K562 (cell line): Measurements from ENCODE around the gene ZMIZ1. TPM values are rescaled to one million over a fixed set of nuclear protein-coding genes. Genes with fewer than 3 reads are reported as not detected.

ENCODE experiments used
- CBX5 ChIP-seq: IDR thresholded peaks from 2 replicates; pipeline ENCODE4 v1.6.1; 2014; ENCODE audit warnings: low read depth, borderline replicate concordance
- CHD2 ChIP-seq: IDR thresholded peaks from 2 replicates; pipeline ENCODE4 v1.6.1; 2011; ENCODE audit warnings: low read depth, low read length
- EP300 ChIP-seq: IDR thresholded peaks from 2 replicates; pipeline ENCODE4 v1.6.1; 2012; ENCODE audit warnings: low read length, improper control_type of control experiment
- ILF3 ChIP-seq: fragments of 450-650 bp; IDR thresholded peaks from 2 replicates; pipeline ENCODE4 v1.6.1; 2018; ENCODE audit warnings: antibody characterized with exemption, mild to moderate bottlenecking, moderate library complexity, borderline replicate concordance
- JUND ChIP-seq, 2 experiments: IDR thresholded peaks; 2 replicates in 1 of 2; 3 replicates in 1 of 2; pipeline ENCODE4 v1.6.1; 2011; ENCODE audit warnings: borderline replicate concordance in 2 of 2, low read depth in 2 of 2, low read length in 2 of 2, improper control_type of control experiment in 1 of 2, missing biosample characterization in 1 of 2, missing genetic modification characterization in 1 of 2, missing genetic modification reagents in 1 of 2
- NR2C2 ChIP-seq, 2 experiments: fragments of 200-800 bp in 1 of 2; sonication (Bioruptor generic) in 1 of 2; sonication (generic) in 1 of 2; formaldehyde crosslinking in 1 of 2; IDR thresholded peaks; 2 replicates each; pipeline versions ENCODE4 v1.6.1 to v1.8.0; 2016 to 2022; ENCODE audit warnings: mild to moderate bottlenecking in 1 of 2, missing compliant biosample characterization in 1 of 2, missing genetic modification characterization in 1 of 2, missing genetic modification reagents in 1 of 2
- RBM39 ChIP-seq: fragments of 200-400 bp; formaldehyde crosslinking; optimal IDR thresholded peaks from 2 replicates; pipeline ENCODE3; 2018; ENCODE audit warnings: low read depth, low read length
- SMAD2 ChIP-seq: fragments of 150-350 bp; IDR thresholded peaks from 2 replicates; pipeline ENCODE4 v1.6.1; 2014; ENCODE audit warnings: low read depth, mild to moderate bottlenecking, low read length
- SMARCA4 ChIP-seq: fragments of 450-650 bp; IDR thresholded peaks from 2 replicates; pipeline ENCODE4 v1.6.1; 2016
- TRIM24 ChIP-seq, 2 experiments: fragments of 450-650 bp; IDR thresholded peaks; 2 replicates each; pipeline ENCODE4 v1.6.1; 2016
- U2AF1 ChIP-seq: fragments of 200-400 bp; formaldehyde crosslinking; optimal IDR thresholded peaks from 2 replicates; pipeline ENCODE3; 2017; ENCODE audit warnings: mild to moderate bottlenecking, low read depth, low read length, moderate library complexity
- ZFPM2 ChIP-seq: fragments of 250-450 bp; sonication (Bioruptor Pico); IDR thresholded peaks from 2 replicates; pipeline ENCODE4 v1.5.1; 2022; ENCODE audit warnings: mild to moderate bottlenecking
- ZNF311 ChIP-seq: fragments of 250-450 bp; sonication (Bioruptor Pico); IDR thresholded peaks from 2 replicates; pipeline ENCODE4 v1.4.0; 2020; ENCODE audit warnings: mild to moderate bottlenecking, moderate library complexity
- polyA plus RNA-seq, 8 experiments: library from polyadenylated mRNA; depleted of rRNA in 4 of 8; stranded (reverse) in 5 of 8; unstranded in 3 of 8; fragments of >200 nt; fragmentation: Nextera tagmentation in 2 of 8; fragmentation: Illumina TruSeq in 1 of 8; extraction: Ambion mirVana in 2 of 8; extraction: Trizol in 1 of 8; gene quantifications; 2 replicates each; pipeline versions ENCODE4 v1.2.1 to v1.2.3, GENCODE V29; 2011 to 2014; ENCODE audit warnings: inconsistent platforms in 1 of 8, missing spikeins in 1 of 8
- total RNA-seq, 7 experiments: library from RNA; depleted of rRNA in 6 of 7; stranded (reverse); fragments of >200 nt in 6 of 7; fragmentation: Illumina TruSeq in 2 of 7; extraction: Trizol in 2 of 7; gene quantifications; 2 replicates each; pipeline versions ENCODE4 v1.2.1 to v1.2.3, GENCODE V29; 2011 to 2021; ENCODE audit warnings: low replicate concordance in 1 of 7
- TF ChIP-seq, protein P1 (sequence below): fragments of 450-650 bp; IDR thresholded peaks from 2 replicates; pipeline ENCODE4 v1.6.1; 2017; ENCODE audit warnings: antibody characterized with exemption, mild to moderate bottlenecking
- TF ChIP-seq, protein P2 (sequence below): fragments of 450-650 bp; formaldehyde crosslinking; IDR thresholded peaks from 2 replicates; pipeline ENCODE4 v1.4.0; 2022; ENCODE audit warnings: missing genetic modification characterization
- TF ChIP-seq, protein P3 (sequence below): fragments of 250-450 bp; sonication (Bioruptor Pico); IDR thresholded peaks from 2 replicates; pipeline ENCODE4 v1.4.0; 2020

ZMIZ1 gene
- total and polyA plus RNA-seq, 9 of the 15 experiments (the other 6 are each of a cell fraction or from before 2014, with no cell fraction given), result 1.0 to 37.3 (median 4.3) TPM

DNA sequence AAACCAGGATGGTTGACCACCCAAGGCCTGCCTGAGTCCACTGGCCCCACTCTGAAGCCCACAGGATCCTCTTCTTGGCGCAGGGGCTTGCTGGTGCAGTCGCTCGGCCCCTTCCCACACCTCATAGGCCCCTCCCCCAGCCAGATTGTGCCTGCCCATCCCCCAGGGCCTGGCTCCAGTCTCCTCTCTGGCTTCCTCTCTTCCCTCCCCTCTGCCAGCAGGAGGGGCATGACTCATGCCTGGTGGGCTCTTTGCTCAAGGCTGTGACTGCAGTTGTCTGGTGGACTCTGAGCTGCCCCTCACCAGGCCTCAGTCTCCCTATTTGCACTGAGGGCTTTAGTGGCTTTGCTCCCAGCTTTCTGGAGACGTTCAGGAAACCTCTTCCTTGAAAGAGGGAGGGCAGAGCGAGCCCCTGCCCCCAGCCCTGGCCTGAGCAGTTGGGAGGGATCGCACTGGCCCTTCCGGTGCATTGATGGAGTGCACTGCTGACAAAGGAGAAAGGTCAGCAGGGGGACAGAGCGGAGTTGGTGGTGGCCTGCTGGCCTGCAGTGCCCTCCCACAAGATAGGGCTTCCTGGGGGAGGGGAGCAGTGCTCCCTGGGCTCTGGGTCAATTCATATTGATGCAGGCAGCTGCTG is 60.7 kb downstream of the ZMIZ1 start (continued):
- TF ChIP-seq, protein P1, sequence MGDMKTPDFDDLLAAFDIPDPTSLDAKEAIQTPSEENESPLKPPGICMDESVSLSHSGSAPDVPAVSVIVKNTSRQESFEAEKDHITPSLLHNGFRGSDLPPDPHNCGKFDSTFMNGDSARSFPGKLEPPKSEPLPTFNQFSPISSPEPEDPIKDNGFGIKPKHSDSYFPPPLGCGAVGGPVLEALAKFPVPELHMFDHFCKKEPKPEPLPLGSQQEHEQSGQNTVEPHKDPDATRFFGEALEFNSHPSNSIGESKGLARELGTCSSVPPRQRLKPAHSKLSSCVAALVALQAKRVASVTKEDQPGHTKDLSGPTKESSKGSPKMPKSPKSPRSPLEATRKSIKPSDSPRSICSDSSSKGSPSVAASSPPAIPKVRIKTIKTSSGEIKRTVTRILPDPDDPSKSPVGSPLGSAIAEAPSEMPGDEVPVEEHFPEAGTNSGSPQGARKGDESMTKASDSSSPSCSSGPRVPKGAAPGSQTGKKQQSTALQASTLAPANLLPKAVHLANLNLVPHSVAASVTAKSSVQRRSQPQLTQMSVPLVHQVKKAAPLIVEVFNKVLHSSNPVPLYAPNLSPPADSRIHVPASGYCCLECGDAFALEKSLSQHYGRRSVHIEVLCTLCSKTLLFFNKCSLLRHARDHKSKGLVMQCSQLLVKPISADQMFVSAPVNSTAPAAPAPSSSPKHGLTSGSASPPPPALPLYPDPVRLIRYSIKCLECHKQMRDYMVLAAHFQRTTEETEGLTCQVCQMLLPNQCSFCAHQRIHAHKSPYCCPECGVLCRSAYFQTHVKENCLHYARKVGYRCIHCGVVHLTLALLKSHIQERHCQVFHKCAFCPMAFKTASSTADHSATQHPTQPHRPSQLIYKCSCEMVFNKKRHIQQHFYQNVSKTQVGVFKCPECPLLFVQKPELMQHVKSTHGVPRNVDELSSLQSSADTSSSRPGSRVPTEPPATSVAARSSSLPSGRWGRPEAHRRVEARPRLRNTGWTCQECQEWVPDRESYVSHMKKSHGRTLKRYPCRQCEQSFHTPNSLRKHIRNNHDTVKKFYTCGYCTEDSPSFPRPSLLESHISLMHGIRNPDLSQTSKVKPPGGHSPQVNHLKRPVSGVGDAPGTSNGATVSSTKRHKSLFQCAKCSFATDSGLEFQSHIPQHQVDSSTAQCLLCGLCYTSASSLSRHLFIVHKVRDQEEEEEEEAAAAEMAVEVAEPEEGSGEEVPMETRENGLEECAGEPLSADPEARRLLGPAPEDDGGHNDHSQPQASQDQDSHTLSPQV, result peak; percentile 67; the same call in 1 of the 2 replicates
- 0 out of 2 replicates have a peak, but pooled peaks have one; percentile 20 for TF ChIP-seq ZNF311 (CRISPR knock-in tag)
- TF ChIP-seq CHD2, result 0 out of 2 replicates have a peak, but pooled peaks have one; percentile 35
- peak in 1 of 2 experiments; percentile 24; a peak in 2 of 4 replicates for TF ChIP-seq TRIM24 (IDR thresholded peaks at IDR 0.05)
- TF ChIP-seq, protein P2, sequence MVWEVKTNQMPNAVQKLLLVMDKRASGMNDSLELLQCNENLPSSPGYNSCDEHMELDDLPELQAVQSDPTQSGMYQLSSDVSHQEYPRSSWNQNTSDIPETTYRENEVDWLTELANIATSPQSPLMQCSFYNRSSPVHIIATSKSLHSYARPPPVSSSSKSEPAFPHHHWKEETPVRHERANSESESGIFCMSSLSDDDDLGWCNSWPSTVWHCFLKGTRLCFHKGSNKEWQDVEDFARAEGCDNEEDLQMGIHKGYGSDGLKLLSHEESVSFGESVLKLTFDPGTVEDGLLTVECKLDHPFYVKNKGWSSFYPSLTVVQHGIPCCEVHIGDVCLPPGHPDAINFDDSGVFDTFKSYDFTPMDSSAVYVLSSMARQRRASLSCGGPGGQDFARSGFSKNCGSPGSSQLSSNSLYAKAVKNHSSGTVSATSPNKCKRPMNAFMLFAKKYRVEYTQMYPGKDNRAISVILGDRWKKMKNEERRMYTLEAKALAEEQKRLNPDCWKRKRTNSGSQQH (CRISPR knock-in tag), result no peak
- TF ChIP-seq EP300, result peak; percentile 61; the same call in 1 of the 2 replicates
- TF ChIP-seq RBM39, result no peak
- TF ChIP-seq JUND (IDR thresholded peaks at IDR 0.05; ENCODE audit: borderline replicate concordance, low read depth, low read length), result peak; percentile 74
- TF ChIP-seq JUND (tag; IDR thresholded peaks at IDR 0.05; ENCODE audit: borderline replicate concordance, low read depth, low read length), result no peak; the same call in 2 of the 3 replicates
- TF ChIP-seq U2AF1, result no peak
- no peak for TF ChIP-seq ZFPM2 (CRISPR knock-in tag)
- TF ChIP-seq, protein P3, sequence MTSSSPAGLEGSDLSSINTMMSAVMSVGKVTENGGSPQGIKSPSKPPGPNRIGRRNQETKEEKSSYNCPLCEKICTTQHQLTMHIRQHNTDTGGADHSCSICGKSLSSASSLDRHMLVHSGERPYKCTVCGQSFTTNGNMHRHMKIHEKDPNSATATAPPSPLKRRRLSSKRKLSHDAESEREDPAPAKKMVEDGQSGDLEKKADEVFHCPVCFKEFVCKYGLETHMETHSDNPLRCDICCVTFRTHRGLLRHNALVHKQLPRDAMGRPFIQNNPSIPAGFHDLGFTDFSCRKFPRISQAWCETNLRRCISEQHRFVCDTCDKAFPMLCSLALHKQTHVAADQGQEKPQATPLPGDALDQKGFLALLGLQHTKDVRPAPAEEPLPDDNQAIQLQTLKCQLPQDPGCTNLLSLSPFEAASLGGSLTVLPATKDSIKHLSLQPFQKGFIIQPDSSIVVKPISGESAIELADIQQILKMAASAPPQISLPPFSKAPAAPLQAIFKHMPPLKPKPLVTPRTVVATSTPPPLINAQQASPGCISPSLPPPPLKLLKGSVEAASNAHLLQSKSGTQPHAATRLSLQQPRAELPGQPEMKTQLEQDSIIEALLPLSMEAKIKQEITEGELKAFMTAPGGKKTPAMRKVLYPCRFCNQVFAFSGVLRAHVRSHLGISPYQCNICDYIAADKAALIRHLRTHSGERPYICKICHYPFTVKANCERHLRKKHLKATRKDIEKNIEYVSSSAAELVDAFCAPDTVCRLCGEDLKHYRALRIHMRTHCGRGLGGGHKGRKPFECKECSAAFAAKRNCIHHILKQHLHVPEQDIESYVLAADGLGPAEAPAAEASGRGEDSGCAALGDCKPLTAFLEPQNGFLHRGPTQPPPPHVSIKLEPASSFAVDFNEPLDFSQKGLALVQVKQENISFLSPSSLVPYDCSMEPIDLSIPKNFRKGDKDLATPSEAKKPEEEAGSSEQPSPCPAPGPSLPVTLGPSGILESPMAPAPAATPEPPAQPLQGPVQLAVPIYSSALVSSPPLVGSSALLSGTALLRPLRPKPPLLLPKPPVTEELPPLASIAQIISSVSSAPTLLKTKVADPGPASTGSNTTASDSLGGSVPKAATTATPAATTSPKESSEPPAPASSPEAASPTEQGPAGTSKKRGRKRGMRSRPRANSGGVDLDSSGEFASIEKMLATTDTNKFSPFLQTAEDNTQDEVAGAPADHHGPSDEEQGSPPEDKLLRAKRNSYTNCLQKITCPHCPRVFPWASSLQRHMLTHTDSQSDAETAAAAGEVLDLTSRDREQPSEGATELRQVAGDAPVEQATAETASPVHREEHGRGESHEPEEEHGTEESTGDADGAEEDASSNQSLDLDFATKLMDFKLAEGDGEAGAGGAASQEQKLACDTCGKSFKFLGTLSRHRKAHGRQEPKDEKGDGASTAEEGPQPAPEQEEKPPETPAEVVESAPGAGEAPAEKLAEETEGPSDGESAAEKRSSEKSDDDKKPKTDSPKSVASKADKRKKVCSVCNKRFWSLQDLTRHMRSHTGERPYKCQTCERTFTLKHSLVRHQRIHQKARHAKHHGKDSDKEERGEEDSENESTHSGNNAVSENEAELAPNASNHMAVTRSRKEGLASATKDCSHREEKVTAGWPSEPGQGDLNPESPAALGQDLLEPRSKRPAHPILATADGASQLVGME (CRISPR knock-in tag), result peak; percentile 65
- TF ChIP-seq SMARCA4, result peak; percentile 48; the same call in 1 of the 2 replicates
- no peak for TF ChIP-seq CBX5
- no peak for TF ChIP-seq ILF3
- TF ChIP-seq NR2C2 (CRISPR knock-in tag; IDR thresholded peaks at IDR 0.05), result no peak
- peak; percentile 68; the same call in 1 of the 2 replicates for TF ChIP-seq NR2C2 (tag; IDR thresholded peaks at IDR 0.05)
- no peak for TF ChIP-seq SMAD2
